Stimulated activated CD8-positive, alpha-beta memory T cell treated with anti-CD3 and anti-CD28 coated beads, Interleukin-7, amount 100 ng/mL, for 48 hours (primary cell): ENCODE measurements around the gene TUBE1.
"Not testable (repeated sequence)": the region's sequence is repeated elsewhere in the genome, so short reads cannot be mapped to it uniquely, and the experiment has no call there.

Experiments
- DNase-seq, 2 donors: peaks; one replicate each; pipeline ENCODE4 v3.0.0-alpha.2; 2020; ENCODE audit warnings: low read depth in 1 of 2; ENCODE audit errors: extremely low read depth in 1 of 2

Gene TUBE1, protein sequence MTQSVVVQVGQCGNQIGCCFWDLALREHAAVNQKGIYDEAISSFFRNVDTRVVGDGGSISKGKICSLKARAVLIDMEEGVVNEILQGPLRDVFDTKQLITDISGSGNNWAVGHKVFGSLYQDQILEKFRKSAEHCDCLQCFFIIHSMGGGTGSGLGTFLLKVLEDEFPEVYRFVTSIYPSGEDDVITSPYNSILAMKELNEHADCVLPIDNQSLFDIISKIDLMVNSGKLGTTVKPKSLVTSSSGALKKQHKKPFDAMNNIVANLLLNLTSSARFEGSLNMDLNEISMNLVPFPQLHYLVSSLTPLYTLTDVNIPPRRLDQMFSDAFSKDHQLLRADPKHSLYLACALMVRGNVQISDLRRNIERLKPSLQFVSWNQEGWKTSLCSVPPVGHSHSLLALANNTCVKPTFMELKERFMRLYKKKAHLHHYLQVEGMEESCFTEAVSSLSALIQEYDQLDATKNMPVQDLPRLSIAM

DNA sequence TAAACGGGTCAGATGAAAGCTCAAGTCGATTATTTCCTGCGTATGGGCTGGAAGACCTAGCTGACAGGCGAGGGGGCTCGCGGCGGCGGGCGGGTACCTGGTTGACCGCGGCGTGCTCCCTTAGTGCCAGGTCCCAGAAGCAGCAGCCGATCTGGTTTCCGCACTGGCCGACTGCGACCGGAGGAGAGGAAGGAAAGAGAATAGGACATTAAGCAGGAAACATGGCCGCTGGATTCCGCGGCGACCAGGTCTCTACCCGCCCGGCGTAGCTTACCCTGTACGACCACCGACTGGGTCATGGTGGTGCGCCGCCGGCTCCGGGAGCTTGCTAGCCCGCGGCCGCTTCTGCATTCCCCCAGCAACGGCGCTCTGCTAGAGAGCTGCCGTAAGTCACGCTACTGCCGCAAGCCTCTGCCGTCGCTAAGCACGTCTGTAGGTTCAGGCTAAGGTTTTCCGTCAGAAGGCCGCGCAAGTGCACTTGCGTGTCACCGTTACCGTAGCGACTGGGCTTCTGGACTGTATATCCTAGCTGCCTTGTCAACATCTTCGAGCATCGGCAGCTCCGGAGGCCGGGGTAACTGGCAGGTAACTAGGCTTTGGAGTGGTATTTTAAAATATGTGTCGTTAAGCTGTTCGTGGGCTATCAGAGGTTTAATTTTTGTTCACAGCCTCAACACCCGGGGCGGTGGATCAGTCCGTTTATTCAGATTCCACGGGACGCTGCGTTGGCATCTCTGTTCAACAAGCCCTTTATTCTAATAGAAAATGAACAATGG, at the start of gene TUBE1, which contains the start of gene FAM229B:
Gene TUBE1, minus strand, starts transcription at position 347 of the 776 bp plus-strand sequence. Its CDS starts 48 bp downstream, at position 299.
Gene FAM229B, plus strand, starts transcription at position 456 of the 776 bp plus-strand sequence. CDS start 11,693 bp downstream, outside the sequence.
- peak; percentile 72 to 88 for DNase-seq

DNA sequence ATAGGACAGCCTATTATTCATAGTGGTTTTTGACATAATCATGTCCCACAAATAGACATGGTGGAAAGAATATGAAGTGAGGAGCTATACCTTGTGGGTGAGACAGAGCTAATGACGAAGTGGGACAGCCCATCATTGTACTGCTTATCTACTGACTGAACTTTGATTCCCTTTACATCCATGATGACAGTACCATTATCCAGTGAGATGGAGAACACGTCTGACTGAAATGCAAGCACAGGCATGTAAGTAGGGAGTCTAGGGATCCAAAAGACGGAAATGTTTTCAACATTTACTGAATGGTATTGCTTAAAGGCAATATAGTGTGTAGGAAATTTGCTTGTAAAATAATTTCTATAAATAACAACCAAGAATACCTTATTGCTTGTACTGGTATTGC, 43.6 kb upstream of the TUBE1 start:
- DNase-seq, result no peak

DNA sequence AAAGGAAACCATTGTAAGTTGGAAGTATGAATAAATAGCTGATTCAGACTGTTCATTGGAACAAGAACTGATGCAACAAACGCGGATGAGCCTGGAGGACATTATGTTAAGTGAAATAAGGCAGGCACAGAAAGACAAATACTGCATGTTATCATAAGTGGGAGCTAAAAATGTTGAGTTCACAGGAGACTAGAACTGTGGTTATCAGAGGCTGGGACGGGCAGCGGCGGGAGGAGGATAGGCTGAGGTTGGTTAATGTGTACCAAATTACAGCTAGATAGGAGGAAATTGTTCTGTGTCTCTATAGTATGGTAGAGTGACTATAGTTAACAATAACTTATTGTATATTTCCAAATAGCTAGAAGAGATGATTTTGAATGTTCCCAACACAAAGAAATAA, 40.9 kb upstream of the TUBE1 start:
- DNase-seq, result no peak

DNA sequence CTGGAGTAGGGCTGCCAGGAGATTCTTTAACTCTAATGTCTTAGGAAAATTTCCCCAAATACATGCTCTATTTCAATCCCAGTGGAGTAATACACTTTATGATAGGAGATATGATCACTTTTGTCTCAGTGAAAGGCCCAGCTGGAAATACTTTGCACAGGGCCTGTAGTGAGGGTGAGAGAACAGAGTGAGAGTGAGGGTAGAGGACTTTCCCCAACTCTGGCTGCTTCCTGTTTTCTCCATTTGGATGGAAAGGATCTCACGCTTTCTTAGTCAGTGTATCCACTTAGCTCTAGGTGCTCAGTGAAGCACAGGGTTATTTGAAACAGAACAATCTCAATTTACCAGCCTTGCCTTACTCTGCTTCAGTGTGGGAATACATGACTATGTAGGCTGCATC, 36.7 kb upstream of the TUBE1 start:
- no peak for DNase-seq

DNA sequence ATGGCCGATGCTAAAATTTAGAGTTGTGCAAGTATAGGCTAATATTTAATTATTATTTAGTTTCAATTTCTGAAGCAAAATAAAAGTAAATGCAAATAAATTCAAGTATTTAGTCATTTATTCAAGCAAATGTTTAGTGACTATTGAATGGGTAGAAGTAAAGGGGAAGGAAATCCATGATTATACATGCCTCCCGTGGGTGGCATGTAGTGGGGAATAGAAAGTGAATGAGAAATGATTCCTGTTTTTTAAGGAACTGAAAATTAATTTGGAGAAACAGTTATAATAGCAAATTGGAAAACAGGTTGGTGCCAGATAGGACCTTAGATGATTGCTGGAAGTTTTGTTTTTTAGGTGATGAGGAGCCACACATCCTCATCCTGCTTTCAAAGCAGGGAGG, 35.5 kb upstream of the TUBE1 start:
- DNase-seq, result no peak

DNA sequence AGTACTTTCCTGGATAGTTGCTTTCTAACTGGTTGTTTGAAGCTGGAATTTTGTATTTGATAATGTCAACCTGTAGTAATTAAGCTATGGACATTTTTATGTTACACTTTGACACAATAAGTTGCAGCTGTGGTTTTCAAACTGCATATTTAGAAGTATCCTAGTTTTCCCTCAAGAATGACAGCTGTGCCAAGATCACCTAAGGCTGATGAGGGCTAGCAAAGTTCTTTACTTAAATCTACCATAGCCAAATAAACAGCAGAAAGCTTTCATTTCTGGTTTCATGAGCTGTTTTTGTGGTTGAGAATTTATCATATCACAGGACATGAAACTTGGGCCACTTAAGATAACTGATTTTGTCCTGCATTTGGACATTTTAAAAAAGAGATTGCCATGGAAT, 30.8 kb upstream of the TUBE1 start:
- DNase-seq, result no peak

DNA sequence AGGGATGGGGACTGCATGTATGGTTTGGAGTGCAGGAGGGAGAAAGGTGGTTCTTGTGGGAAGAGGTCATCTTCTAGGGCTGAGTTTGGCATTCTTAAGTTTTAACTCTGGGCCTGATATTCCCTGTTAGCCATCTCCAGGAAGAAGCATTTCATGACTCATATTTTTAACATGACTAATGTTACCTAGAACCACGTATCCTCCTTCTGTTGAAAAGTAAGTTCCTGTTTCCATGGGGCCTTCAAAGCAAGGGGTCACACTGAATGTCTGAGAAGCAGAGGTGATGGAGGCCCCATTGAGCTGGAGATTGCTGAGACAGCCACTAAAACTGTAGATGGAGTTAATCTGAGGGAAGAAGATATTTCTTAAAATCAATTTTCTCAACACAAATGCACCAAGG, 30.3 kb upstream of the TUBE1 start:
- DNase-seq, result no peak

DNA sequence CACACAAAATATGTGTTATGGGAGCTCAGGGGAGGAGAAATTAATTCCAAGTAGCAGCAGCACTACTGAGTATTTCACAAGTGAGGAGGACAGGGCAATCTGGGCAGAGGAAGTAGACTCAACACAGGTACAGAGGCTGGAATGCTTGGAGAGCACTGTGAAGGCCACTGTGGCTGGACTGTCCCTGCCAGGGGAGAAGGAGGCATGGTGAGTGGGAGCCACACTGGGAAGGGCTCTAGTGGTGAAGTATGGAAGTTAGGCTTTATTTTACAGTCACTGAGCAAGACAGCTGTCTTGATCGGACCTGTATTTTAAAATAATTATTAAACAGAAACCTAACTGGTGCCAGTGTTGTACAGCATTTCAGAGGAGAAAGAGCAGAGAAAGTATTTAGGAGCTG, 28.9 kb upstream of the TUBE1 start:
- no peak for DNase-seq

DNA sequence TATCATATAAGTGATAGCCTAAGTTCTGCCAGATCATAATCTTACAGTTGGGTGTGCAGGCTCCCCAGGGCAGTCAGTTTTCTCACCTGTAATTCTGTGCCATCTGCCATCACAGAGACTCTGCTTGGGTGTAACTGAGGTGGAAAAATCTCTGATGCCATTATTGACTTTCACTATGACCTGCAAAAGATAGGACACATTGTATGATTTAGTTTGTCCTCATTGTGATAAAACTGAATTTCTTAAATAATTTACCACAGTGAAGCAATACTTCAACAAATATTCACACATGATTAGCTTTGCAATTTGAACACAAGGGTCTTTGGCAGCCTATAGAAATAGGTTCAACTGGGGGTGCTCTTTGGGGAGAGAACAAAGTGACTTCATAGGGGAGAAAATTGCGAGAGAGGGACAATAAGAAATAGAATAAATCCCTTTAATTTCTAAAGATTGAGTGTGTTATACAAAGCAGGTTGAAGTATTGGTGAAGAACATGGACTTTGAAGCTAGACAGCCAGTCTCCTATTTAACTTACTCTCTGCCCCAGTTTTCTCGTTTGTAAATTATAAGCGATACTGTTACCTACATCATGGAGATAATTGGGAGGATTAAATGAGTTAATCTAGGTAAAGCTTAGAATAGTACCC, 27.4 kb upstream of the TUBE1 start:
- no peak for DNase-seq

DNA sequence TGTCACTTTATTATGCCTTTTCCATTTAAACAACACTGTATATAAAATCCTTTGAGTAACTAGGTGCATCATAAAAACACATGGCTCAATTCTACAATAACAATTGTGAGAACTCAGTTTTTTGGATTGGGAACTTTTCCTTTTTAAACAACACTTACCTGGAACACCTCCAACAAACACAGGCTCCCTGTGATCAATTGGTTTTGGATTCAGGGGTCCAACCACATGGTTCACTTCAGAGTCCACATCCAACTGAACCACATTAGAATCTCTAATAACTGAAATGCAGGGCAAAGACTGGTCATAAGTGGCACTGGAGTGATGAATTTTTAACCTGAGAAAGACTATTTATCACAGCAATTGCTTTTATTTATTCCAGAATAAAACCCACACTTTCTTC, 26.6 kb upstream of the TUBE1 start:
- no peak for DNase-seq

DNA sequence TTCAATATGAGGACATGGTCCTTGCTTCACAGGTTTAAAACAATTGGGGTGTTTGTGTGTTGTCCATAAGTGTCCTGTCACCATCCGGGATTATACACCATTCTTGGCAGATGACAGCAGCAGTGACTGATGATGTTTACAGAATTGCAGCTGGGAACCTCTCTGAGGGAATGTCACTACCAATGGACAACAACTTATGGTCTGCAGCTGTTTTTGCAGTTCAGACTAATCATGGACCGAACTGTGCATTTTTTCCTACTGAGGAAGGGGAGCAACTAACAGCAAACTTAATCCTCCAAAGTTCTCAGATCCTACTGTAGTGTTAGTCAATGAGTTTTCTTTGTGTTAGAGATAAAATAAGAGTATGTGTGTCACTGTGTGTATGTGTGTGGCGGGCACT, 26.1 kb upstream of the TUBE1 start:
- no peak for DNase-seq

DNA sequence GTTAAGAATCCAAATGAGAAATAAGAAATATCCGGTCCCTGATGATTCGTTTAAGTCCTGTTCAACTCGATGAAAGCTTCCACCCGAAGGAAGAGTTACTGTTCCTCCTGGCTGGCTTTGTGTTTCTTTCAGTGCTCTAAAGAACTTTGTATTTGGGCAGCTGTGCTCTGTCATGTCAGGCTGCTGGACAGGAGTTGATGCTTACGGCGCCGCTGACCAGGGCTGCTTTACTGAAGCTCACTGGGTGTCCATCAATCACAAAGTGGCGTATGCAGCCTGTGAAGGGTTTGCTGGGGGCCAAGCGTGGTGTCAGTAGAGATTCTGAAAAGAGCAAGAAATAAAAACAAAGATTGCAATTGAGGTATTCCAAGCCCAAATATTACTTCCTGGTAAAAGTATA, 22.0 kb upstream of the TUBE1 start:
- no peak for DNase-seq

DNA sequence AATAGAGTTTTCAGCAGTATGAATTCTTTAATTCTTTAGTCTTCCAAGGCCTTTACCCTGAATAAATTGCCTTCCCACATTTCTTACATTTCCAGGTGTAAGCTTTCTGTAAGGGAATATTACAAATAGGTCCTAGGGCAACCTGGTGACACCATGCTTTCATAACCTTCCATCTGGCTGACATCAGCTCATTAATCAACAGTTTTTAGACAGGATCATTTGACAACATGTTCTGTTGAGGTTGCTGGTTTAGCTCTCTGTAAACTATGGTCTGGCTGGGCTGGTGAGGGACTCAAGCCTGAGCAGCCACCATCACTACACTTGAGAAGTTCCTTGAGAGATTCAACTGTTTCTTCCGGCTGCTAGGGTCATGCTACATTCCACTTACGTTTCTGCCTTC, 19.3 kb upstream of the TUBE1 start:
- DNase-seq, result no peak

DNA sequence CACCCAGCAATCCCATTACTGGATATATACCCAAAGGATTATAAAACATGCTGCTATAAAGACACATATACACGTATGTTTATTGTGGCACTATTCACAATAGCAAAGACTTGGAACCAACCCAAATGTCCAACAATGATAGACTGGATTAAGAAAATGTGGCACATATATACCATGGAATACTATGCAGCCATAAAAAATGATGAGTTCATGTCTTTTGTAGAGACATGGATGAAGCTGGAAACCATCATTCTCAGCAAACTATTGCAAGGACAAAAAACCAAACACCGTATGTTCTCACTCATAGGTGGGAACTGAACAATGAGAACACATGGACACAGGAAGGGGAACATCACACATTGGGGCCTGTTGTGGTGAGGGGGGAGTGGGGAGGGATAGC, 18.7 kb upstream of the TUBE1 start:
- not testable (repeated sequence) for DNase-seq

DNA sequence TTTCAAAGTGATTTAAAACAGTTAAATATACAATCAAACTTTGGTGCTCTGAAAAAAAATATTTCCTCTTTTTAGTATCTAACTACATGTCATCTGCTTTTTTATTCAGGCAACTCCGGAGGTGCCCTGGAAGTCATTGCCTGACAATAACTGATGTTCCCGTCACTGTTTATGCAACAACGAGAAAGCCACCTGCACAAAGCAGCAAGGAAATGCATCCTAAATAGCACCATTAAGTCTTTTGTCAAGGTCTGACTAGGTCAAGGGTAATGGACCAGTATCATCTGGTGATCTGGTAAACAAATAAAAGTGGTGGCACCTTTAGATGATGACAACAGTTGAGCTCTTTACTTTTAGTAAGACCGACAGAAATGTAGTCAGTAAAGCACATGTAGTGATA, 13.3 kb upstream of the TUBE1 start:
- DNase-seq, result no peak

DNA sequence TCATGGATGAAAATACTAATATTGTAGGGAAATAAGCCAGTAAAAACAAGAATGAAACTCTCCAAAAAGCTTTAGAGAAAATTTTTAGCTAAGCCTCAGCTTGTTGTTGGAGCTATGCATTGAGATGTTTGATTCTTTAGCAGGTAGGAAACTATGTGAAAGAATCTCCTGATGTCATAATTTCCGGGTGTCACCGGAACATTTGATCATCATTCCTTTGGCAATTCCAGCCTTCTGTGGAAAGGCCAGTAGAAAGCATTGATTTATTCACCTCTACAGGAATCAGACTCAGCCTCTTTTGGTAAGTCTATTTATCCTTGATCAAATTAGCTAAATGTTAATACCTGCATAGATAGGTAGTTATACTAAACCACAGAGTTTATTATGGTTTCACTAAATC, 9.6 kb upstream of the TUBE1 start:
- DNase-seq, result no peak

DNA sequence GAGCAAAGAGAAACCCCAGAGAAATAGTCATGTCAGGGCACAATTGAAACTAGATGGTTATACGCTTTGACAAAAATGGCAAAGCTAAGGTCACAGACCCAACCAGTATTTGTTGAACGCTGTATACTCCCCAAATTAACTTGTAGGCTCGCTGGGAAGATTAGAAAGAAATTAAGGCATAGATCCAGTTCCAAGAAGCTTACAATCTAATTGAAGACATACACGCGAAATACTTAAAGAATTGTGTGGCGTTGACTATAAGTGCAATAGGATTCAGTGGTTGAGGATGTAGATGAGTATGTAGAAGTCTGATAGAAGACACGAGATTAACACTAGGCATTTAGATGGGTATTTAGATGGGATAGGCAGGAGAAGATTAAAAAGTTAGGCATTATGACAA, 634 bp upstream of the TUBE1 start:
- DNase-seq, result no peak

DNA sequence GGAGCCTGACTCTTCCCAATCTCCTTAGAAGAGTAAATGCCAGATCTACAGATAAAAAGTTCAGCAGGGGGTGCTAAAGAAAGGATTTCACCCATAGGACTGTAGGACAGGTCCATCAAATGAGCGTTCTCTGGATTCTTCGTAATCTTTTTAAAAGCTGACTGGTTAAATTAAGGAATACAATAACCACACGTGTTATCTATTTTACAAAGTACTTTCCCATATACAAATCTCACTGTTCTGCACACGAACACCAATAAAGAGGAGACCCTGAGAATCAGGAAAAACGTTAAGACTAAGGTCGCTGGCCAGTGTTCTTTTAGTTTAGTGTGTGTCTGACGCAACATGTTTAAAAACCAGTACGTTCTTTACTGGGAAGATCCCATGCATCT, 542 bp downstream of the TUBE1 start:
- DNase-seq, result no peak

DNA sequence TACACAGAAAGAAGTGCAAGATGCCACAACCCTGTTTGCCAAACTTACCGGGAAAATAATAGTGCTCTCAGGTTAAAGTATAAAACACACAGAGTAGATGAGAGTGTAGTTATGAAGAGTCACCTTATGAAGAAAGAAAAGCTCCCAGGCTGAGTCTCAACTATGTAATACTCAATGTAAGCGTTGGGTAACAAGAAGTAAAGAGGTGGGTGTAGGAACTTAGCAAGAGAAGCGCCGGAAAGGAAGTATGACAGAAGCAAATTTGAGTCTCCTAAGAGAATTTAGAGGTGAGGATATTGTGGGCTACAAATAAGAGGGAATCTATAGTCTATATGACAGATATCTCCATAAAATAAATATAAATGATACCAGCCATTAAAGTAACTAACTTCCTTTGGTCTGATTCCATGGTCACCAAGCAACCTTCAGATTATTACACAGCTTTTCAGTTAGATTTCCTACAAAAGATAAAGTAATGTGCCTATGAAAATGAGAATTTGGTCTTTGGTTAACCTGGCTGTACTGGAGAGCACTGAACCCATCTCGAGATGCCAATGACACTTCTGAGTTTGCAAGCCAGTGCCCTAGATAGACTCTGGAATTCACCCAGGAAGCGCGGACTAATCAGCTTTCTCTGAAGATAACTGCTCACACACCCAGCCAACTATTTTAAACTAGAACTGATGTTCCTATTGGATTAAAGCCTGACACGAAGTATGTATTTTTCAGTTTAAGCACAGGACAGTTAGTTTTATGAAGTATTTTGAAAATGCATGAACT, 1.8 kb downstream of the TUBE1 start:
- DNase-seq, result no peak

DNA sequence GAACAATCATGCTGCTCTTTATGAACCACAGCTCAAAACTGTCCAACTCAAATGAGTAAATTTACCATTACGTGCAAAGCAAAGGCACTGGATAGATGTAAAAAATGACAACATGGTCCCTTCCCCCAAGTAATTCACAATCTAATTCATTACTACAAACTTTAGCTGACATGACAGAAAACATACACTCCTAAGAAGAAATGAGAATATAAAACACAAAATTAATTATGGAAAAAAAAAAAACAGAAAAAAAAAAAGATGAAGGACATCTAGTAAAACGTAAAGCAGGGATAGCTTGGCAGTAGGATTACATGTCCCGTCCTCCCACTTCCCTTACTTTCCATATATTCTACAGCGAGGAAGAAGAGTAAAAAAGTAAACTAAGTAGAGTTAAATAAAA, 5.7 kb downstream of the TUBE1 start:
- no peak for DNase-seq

DNA sequence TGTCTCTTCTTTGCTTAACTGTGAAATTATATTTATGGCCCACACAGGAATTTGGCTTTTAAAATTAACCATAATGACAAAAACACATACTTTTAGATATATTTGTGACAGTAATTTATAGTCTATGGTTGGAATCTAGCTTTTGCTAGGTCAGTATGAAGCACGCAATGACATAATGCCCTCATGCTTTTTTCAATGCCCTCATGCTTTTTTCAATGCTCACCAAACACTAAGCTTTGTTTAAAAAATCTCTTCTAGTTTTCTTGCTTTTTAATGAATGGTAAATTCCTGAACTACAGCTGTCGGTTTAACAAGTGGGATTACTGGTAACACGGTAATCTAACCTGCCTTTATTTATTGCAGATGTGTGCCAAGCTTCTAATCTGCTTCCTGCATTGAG, 20.7 kb downstream of the TUBE1 start:
- no peak for DNase-seq
